Activated CD4-positive, alpha-beta memory T cell treated with anti-CD3 and anti-CD28 coated beads, Interleukin-2, amount 10 ng/mL, durations not matched to agents 7 days and 5 days (primary cell): ENCODE data around the gene SEPTIN7. TPM values are rescaled to one million over a fixed set of nuclear protein-coding genes. Genes with fewer than 3 reads are reported as not detected.

ENCODE experiments used
- CTCF ChIA-PET: fragments of 350-600 bp; sonication (Branson Sonifier 250); formaldehyde crosslinking; loops from one replicate; lab custom pipeline; 2021; ENCODE audit warnings: antibody characterized with exemption, inconsistent platforms; lab: Charles Lee
- POLR2A ChIA-PET: fragments of 350-600 bp; sonication (Branson Sonifier 250); formaldehyde crosslinking; loops from one replicate; lab custom pipeline; 2021; ENCODE audit warnings: antibody characterized with exemption; lab: Charles Lee
- DNase-seq: peaks from one replicate; pipeline ENCODE4 v3.0.0-alpha.2; 2020
- H3K27ac Mint-ChIP-seq: one replicate; pipeline ENCODE4 v1.8.0; 2021; ENCODE audit warnings: mild to moderate bottlenecking, mixed read lengths
- H3K27me3 Mint-ChIP-seq: one replicate; pipeline ENCODE4 v1.8.0; 2021; ENCODE audit warnings: mixed read lengths
- H3K36me3 Mint-ChIP-seq: one replicate; pipeline ENCODE4 v1.8.0; 2021; ENCODE audit warnings: low read depth, mixed read lengths
- H3K4me1 Mint-ChIP-seq: one replicate; pipeline ENCODE4 v1.8.0; 2021; ENCODE audit warnings: mixed read lengths
- H3K4me3 Mint-ChIP-seq: one replicate; pipeline ENCODE4 v1.8.0; 2021; ENCODE audit warnings: mild to moderate bottlenecking, mixed read lengths
- H3K9me3 Mint-ChIP-seq: one replicate; pipeline ENCODE4 v1.8.0; 2021; ENCODE audit warnings: mixed read lengths
- total RNA-seq, 2 experiments: library from RNA; stranded (reverse); gene quantifications; one replicate each; pipeline ENCODE4 v1.2.3, GENCODE V29; 2021

The SEPTIN7 gene
- total RNA-seq, 2 experiments from 2014 or later: 237 to 241 TPM

- Mint-ChIP-seq H3K27me3 (no peaks in the 10 kb centered on the region), H3K4me3 (no peak overlapping the region), H3K4me1 (no peaks in the 10 kb centered on the region), H3K27ac (no peak overlapping the region), H3K9me3 (no peaks in the 10 kb centered on the region), H3K36me3 (no peaks in the 10 kb centered on the region)
- DNase-seq: no peak
- ChIA-PET POLR2A (no interaction called here), CTCF (no interaction called here)
Measured at GRCh38 chr7:35771776-35772175, 29.1 kb upstream of the SEPTIN7 start.

- Mint-ChIP-seq H3K9me3 (no peaks in the 10 kb centered on the region), H3K27me3 (no peaks in the 10 kb centered on the region), H3K4me3 (no peak overlapping the region), H3K27ac (no peak overlapping the region), H3K4me1 (no peaks in the 10 kb centered on the region), H3K36me3 (no peaks in the 10 kb centered on the region)
- no peak for DNase-seq
- ChIA-PET CTCF (no interaction called here), POLR2A (no interaction called here)
Measured at GRCh38 chr7:35773994-35774393, 26.9 kb upstream of the SEPTIN7 start.

- POLR2A ChIA-PET: no interaction called here
- DNase-seq: no peak
- no peak overlapping the region for H3K27ac Mint-ChIP-seq
Measured at GRCh38 chr7:35776686-35777085, 24.2 kb upstream of the SEPTIN7 start.

GRCh38 chr7:35777121-35777520 lies 23.7 kb upstream of the SEPTIN7 start:
- no peak overlapping the region for H3K4me3 Mint-ChIP-seq
- H3K27ac Mint-ChIP-seq: no peak overlapping the region
- no peaks in the 10 kb centered on the region for H3K4me1 Mint-ChIP-seq
- ChIA-PET CTCF (no interaction called here), POLR2A (no interaction called here)
- no peaks in the 10 kb centered on the region for H3K27me3 Mint-ChIP-seq
- H3K9me3 Mint-ChIP-seq: no peaks in the 10 kb centered on the region
- no peak for DNase-seq
- H3K36me3 Mint-ChIP-seq: no peaks in the 10 kb centered on the region

More at GRCh38 chr7:35776686-35777085, 24.2 kb upstream of the SEPTIN7 start:
- CTCF ChIA-PET: no interaction called here
- Mint-ChIP-seq H3K4me1 (no peaks in the 10 kb centered on the region), H3K36me3 (no peaks in the 10 kb centered on the region), H3K27me3 (no peaks in the 10 kb centered on the region), H3K9me3 (no peaks in the 10 kb centered on the region), H3K4me3 (no peak overlapping the region)

- H3K4me3 Mint-ChIP-seq: no peak overlapping the region
- POLR2A ChIA-PET: interaction anchor here (1.0 kb wide), 1 partner anchor 20 kb away, joined by 4 read pairs; the partner anchor contains the start of gene SEPTIN7
- H3K9me3 Mint-ChIP-seq: no peaks in the 10 kb centered on the region
- H3K27ac Mint-ChIP-seq: no peak overlapping the region
- H3K27me3 Mint-ChIP-seq: no peaks in the 10 kb centered on the region
- DNase-seq: no peak
- no peaks in the 10 kb centered on the region for H3K4me1 Mint-ChIP-seq
- CTCF ChIA-PET: no interaction called here
- no peaks in the 10 kb centered on the region for H3K36me3 Mint-ChIP-seq
Measured at GRCh38 chr7:35780070-35780469, 20.8 kb upstream of the SEPTIN7 start.

GRCh38 chr7:35781200-35781701 lies 19.6 kb upstream of the SEPTIN7 start:
- H3K27ac Mint-ChIP-seq: no peak overlapping the region
- no peaks in the 10 kb centered on the region for H3K9me3 Mint-ChIP-seq
- H3K4me1 Mint-ChIP-seq: no peaks in the 10 kb centered on the region
- POLR2A ChIA-PET: no interaction called here
- CTCF ChIA-PET: no interaction called here
- no peaks in the 10 kb centered on the region for H3K27me3 Mint-ChIP-seq
- H3K4me3 Mint-ChIP-seq: no peak overlapping the region
- no peaks in the 10 kb centered on the region for H3K36me3 Mint-ChIP-seq
- no peak for DNase-seq

GRCh38 chr7:35781767-35782515 lies 18.9 kb upstream of the SEPTIN7 start:
- Mint-ChIP-seq H3K4me3 (no peak overlapping the region), H3K27me3 (no peaks in the 10 kb centered on the region), H3K27ac (no peak overlapping the region), H3K9me3 (no peaks in the 10 kb centered on the region), H3K4me1 (no peaks in the 10 kb centered on the region), H3K36me3 (no peaks in the 10 kb centered on the region)
- no peak for DNase-seq
- CTCF ChIA-PET: no interaction called here
- POLR2A ChIA-PET: no interaction called here

- peaks cover 6% of the 10 kb centered on the region for H3K9me3 Mint-ChIP-seq
- H3K36me3 Mint-ChIP-seq: no peaks in the 10 kb centered on the region
- no peak overlapping the region for H3K27ac Mint-ChIP-seq
- no peaks in the 10 kb centered on the region for H3K4me1 Mint-ChIP-seq
- CTCF ChIA-PET: no interaction called here
- POLR2A ChIA-PET: interaction anchor here (1.7 kb wide), 1 partner anchor 16 kb away, joined by 8 read pairs; the partner anchor contains the start of gene SEPTIN7
- H3K27me3 Mint-ChIP-seq: peaks cover 1% of the 10 kb centered on the region
- no peak overlapping the region for H3K4me3 Mint-ChIP-seq
- DNase-seq: no peak
Measured at GRCh38 chr7:35784332-35784731, 16.5 kb upstream of the SEPTIN7 start.

GRCh38 chr7:35785250-35785649 lies 15.6 kb upstream of the SEPTIN7 start:
- H3K9me3 Mint-ChIP-seq: peaks cover 6% of the 10 kb centered on the region
- ChIA-PET CTCF (interaction anchor here (1.3 kb wide), 1 partner anchor 76 kb away, joined by 5 read pairs; no protein-coding TSS in a partner anchor), POLR2A (interaction anchor here (1.7 kb wide), 1 partner anchor 15 kb away, joined by 8 read pairs; the partner anchor contains the start of gene SEPTIN7)
- peaks cover 3% of the 10 kb centered on the region for H3K27me3 Mint-ChIP-seq
- peaks cover 9% of the 10 kb centered on the region for H3K36me3 Mint-ChIP-seq
- H3K4me3 Mint-ChIP-seq: no peak overlapping the region
- no peaks in the 10 kb centered on the region for H3K4me1 Mint-ChIP-seq
- no peak for DNase-seq
- no peak overlapping the region for H3K27ac Mint-ChIP-seq

- POLR2A ChIA-PET: no interaction called here
- H3K27ac Mint-ChIP-seq: no peak overlapping the region
Measured at GRCh38 chr7:35787925-35788324, 12.9 kb upstream of the SEPTIN7 start.

GRCh38 chr7:35792472-35792871 lies 8.4 kb upstream of the SEPTIN7 start:
- Mint-ChIP-seq H3K9me3 (peaks cover 6% of the 10 kb centered on the region), H3K4me1 (no peaks in the 10 kb centered on the region), H3K36me3 (peaks cover 11% of the 10 kb centered on the region), H3K27me3 (peaks cover 13% of the 10 kb centered on the region), H3K4me3 (no peak overlapping the region), H3K27ac (no peak overlapping the region)
- no peak for DNase-seq
- ChIA-PET CTCF (no interaction called here), POLR2A (interaction anchor here (2.0 kb wide), 1 partner anchor 8 kb away, joined by 10 read pairs; the partner anchor contains the start of gene SEPTIN7)

More at GRCh38 chr7:35787925-35788324, 12.9 kb upstream of the SEPTIN7 start:
- Mint-ChIP-seq H3K4me3 (no peak overlapping the region), H3K4me1 (no peaks in the 10 kb centered on the region), H3K27me3 (peaks cover 6% of the 10 kb centered on the region), H3K9me3 (peaks cover 6% of the 10 kb centered on the region), H3K36me3 (peaks cover 11% of the 10 kb centered on the region)
- no peak for DNase-seq
- CTCF ChIA-PET: no interaction called here

- Mint-ChIP-seq H3K4me1 (no peaks in the 10 kb centered on the region), H3K9me3 (peaks cover 6% of the 10 kb centered on the region), H3K27ac (no peak overlapping the region), H3K36me3 (peaks cover 11% of the 10 kb centered on the region), H3K4me3 (no peak overlapping the region), H3K27me3 (peaks cover 12% of the 10 kb centered on the region)
- ChIA-PET POLR2A (interaction anchor here (2.0 kb wide), 1 partner anchor 8 kb away, joined by 10 read pairs; the partner anchor contains the start of gene SEPTIN7), CTCF (no interaction called here)
- DNase-seq: no peak
Measured at GRCh38 chr7:35792873-35793489, 7.9 kb upstream of the SEPTIN7 start.

GRCh38 chr7:35797311-35797710 lies 3.5 kb upstream of the SEPTIN7 start:
- POLR2A ChIA-PET: no interaction called here
- Mint-ChIP-seq H3K27ac (no peak overlapping the region), H3K4me1 (peaks cover 8% of the 10 kb centered on the region), H3K27me3 (peaks cover 7% of the 10 kb centered on the region), H3K9me3 (no peaks in the 10 kb centered on the region), H3K36me3 (peaks cover 5% of the 10 kb centered on the region), H3K4me3 (no peak overlapping the region)
- CTCF ChIA-PET: no interaction called here
- no peak for DNase-seq
